ENCODE measurements around the gene SUCO.
A peak's percentile ranks its signal among the peaks of the same experiment; 100 is the strongest.

DNA sequence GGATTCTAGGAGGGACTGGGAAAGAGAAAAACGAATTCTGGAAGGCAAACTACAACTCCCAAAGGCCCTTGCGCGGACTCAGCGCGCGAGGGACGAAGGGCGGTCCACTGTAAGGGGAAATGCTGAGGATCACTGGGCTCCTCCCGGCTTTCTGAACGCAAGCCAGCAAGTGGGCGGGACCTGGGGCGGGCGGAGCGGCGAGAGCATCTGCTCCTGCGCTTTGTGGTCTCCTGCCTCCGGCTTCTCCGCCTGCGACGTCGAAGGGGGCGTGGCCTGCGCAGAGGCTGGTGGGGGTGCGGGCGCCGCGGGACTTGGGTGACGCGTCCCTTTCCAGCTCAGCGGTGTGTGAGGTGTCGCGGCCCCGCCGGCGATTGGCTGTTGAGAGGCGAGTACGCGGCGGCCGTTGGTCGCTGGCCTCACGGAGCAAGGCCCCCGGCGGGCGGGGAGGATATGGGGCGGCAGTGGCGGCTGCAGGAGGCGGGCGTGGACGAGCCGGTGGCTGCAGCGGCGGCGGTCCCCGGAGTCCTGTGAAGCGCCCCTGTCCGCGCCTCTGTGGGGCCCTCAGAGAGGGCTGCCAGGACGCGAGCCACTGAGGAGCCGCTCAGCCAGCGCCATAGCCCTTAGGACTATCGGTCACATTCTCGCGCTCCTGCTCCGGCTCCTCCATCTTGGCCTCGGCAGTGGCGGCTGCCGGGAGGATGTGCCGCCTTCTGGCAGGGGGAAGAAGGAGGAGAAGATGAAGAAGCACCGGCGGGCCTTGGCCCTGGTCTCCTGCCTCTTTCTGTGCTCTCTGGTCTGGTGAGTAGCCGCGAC, at the start of gene SUCO:
- TF ChIP-seq, protein P1, sequence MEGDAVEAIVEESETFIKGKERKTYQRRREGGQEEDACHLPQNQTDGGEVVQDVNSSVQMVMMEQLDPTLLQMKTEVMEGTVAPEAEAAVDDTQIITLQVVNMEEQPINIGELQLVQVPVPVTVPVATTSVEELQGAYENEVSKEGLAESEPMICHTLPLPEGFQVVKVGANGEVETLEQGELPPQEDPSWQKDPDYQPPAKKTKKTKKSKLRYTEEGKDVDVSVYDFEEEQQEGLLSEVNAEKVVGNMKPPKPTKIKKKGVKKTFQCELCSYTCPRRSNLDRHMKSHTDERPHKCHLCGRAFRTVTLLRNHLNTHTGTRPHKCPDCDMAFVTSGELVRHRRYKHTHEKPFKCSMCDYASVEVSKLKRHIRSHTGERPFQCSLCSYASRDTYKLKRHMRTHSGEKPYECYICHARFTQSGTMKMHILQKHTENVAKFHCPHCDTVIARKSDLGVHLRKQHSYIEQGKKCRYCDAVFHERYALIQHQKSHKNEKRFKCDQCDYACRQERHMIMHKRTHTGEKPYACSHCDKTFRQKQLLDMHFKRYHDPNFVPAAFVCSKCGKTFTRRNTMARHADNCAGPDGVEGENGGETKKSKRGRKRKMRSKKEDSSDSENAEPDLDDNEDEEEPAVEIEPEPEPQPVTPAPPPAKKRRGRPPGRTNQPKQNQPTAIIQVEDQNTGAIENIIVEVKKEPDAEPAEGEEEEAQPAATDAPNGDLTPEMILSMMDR (conservative IDR thresholded peaks at IDR 0.05; ENCODE audit: low read depth, low read length): no peak
- peak; percentile 86 for TF ChIP-seq POLR2A (IDR thresholded peaks at IDR 0.05; ENCODE audit: low read depth, low read length)
- TF ChIP-seq CHD1 (IDR thresholded peaks at IDR 0.05; ENCODE audit: low read depth, low read length): no peak
- TF ChIP-seq FOS (IDR thresholded peaks at IDR 0.05; ENCODE audit: low read depth, low read length): 0 out of 2 replicates have a peak, but pooled peaks have one; percentile 2
- no peak for TF ChIP-seq CEBPB (IDR thresholded peaks at IDR 0.05; ENCODE audit: low read depth, low read length)
- 0 out of 2 replicates have a peak, but pooled peaks have one; percentile 9 for TF ChIP-seq RFX5 (IDR thresholded peaks at IDR 0.05; ENCODE audit: low read depth, low read length)

Data from IMR-90 (cell line).